Neuronal stem cell (in vitro differentiated cells): ENCODE data around the gene RNASE12.

Experiments
- DNase-seq: peaks from one replicate; pipeline ENCODE4 v3.0.0-alpha.2; 2013; ENCODE audit warnings: low spot score
- H2AFZ ChIP-seq: one replicate; pipeline ENCODE4 v1.6.1; 2013; ENCODE audit warnings: mild to moderate bottlenecking, low read length, inconsistent platforms
- H2AK5ac ChIP-seq: 2 replicates; pipeline ENCODE4 v1.6.1; 2013; ENCODE audit warnings: low read depth, mild to moderate bottlenecking, inconsistent platforms, low read length, moderate library complexity, mixed read lengths
- H2BK120ac ChIP-seq: 2 replicates; pipeline ENCODE4 v1.6.1; 2013; ENCODE audit warnings: low read depth, mild to moderate bottlenecking, inconsistent platforms, low read length, moderate library complexity, mixed read lengths
- H2BK12ac ChIP-seq: one replicate; pipeline ENCODE4 v1.6.1; 2013; ENCODE audit warnings: low read length, inconsistent platforms
- H2BK15ac ChIP-seq: 2 replicates; pipeline ENCODE4 v1.6.1; 2013; ENCODE audit warnings: mild to moderate bottlenecking, low read length, inconsistent platforms, mixed read lengths
- H2BK5ac ChIP-seq: one replicate; pipeline ENCODE4 v1.6.1; 2013; ENCODE audit warnings: inconsistent platforms, mild to moderate bottlenecking, low read length, moderate library complexity
- H3K14ac ChIP-seq: one replicate; pipeline ENCODE4 v1.6.1; 2013; ENCODE audit warnings: low read length, inconsistent platforms
- H3K18ac ChIP-seq: 2 replicates; pipeline ENCODE4 v1.6.1; 2013; ENCODE audit warnings: low read length, inconsistent platforms
- H3K23ac ChIP-seq: 2 replicates; pipeline ENCODE4 v1.6.1; 2013; ENCODE audit warnings: low read depth, mild to moderate bottlenecking, mixed read lengths, low read length, inconsistent platforms; ENCODE audit not compliant: poor library complexity
- H3K27ac ChIP-seq: replicated peaks from 3 replicates; pipeline ENCODE4 v1.5.1; 2013; ENCODE audit warnings: low read length, inconsistent platforms
- H3K27me3 ChIP-seq, 3 experiments: 2 replicates each; pipeline ENCODE4 v1.6.1; 2013; ENCODE audit warnings: low read length in 3 of 3, mild to moderate bottlenecking in 2 of 3, inconsistent platforms in 1 of 3, low read depth in 1 of 3, mixed read lengths in 1 of 3, moderate library complexity in 1 of 3; ENCODE audit not compliant: control insufficient read depth in 3 of 3, insufficient read depth in 3 of 3
- H3K36me3 ChIP-seq, 2 donors: replicated peaks in 1 of 2; 2 replicates each; pipeline ENCODE4 v1.6.1; 2013; ENCODE audit warnings: low read length in 2 of 2; ENCODE audit not compliant: control insufficient read depth in 2 of 2, insufficient read depth in 2 of 2
- H3K4ac ChIP-seq: 2 replicates; pipeline ENCODE4 v1.6.1; 2013; ENCODE audit warnings: inconsistent platforms, mild to moderate bottlenecking, low read length, moderate library complexity
- H3K4me1 ChIP-seq, 2 donors: 1 replicate in 1 of 2; 2 replicates in 1 of 2; pipeline ENCODE4 v1.6.1; 2013; ENCODE audit warnings: low read length in 2 of 2, low read depth in 1 of 2; ENCODE audit not compliant: control insufficient read depth in 2 of 2, insufficient read depth in 1 of 2
- H3K4me2 ChIP-seq: one replicate; pipeline ENCODE4 v1.6.1; 2013; ENCODE audit warnings: mild to moderate bottlenecking, low read length, inconsistent platforms; ENCODE audit not compliant: insufficient read depth, poor library complexity, severe bottlenecking
- H3K4me3 ChIP-seq, 2 donors: 2 replicates each; pipeline ENCODE4 v1.5.1; 2013; ENCODE audit warnings: low read length in 2 of 2, mild to moderate bottlenecking in 2 of 2, inconsistent platforms in 1 of 2, moderate library complexity in 1 of 2
- H3K79me1 ChIP-seq: one replicate; pipeline ENCODE4 v1.6.1; 2013; ENCODE audit warnings: low read depth, mild to moderate bottlenecking, inconsistent platforms, low read length, moderate library complexity
- H3K9ac ChIP-seq: one replicate; pipeline ENCODE4 v1.6.1; 2013; ENCODE audit warnings: mild to moderate bottlenecking, low read depth, low read length, inconsistent platforms; ENCODE audit not compliant: poor library complexity
- H3K9me3 ChIP-seq, 2 donors: replicated peaks in 1 of 2; 2 replicates each; pipeline versions ENCODE3 to v1.6.1; 2013; ENCODE audit warnings: low read length in 2 of 2, mild to moderate bottlenecking in 2 of 2, inconsistent platforms in 1 of 2, low read depth in 1 of 2, mixed read lengths in 1 of 2, moderate library complexity in 1 of 2; ENCODE audit not compliant: control insufficient read depth in 2 of 2, insufficient read depth in 1 of 2
- H4K8ac ChIP-seq: one replicate; pipeline ENCODE4 v1.6.1; 2013; ENCODE audit warnings: low read depth, mild to moderate bottlenecking, inconsistent platforms, low read length, moderate library complexity
- H4K91ac ChIP-seq: one replicate; pipeline ENCODE4 v1.6.1; 2013; ENCODE audit warnings: low read length, low read depth, mild to moderate bottlenecking, inconsistent platforms; ENCODE audit not compliant: poor library complexity
- WGBS, 2 donors: extraction: QIAGEN DNeasy Blood & Tissue Kit; methylation state at CpG; one replicate each; pipeline ENCODE4 v1.1.7; 2013; ENCODE audit warnings: missing lambda C conversion rate in 2 of 2, mixed read lengths in 1 of 2; ENCODE audit not compliant: insufficient read length in 2 of 2, insufficient replicate concordance in 1 of 2; ENCODE audit errors: extremely low coverage in 2 of 2; 5-methylcytosine and 5-hydroxymethylcytosine counted together

Gene RNASE12

DNA sequence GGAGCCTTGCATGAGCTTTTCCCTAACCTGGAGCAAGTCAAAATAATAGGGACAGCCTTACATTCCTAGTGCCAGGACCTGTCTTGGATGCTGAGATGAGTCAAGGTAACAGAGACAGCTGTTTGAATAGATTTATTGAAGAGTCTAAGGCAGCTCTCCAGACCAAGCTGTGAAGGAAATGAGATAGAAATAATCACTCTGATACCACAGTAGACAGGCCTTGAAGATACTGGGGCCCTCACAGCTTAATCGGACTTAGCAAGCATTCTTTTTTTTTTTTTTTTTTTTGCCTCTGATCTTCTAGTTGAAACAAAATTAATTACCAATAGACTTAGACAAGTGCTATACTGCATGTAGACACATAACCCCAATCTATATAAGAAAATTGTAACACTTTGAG, 27.2 kb downstream of the RNASE12 start:
- H3K18ac ChIP-seq, result no peak overlapping the region
- H2AFZ ChIP-seq, result no peak overlapping the region
- H3K4me3 ChIP-seq, result no peak overlapping the region

DNA sequence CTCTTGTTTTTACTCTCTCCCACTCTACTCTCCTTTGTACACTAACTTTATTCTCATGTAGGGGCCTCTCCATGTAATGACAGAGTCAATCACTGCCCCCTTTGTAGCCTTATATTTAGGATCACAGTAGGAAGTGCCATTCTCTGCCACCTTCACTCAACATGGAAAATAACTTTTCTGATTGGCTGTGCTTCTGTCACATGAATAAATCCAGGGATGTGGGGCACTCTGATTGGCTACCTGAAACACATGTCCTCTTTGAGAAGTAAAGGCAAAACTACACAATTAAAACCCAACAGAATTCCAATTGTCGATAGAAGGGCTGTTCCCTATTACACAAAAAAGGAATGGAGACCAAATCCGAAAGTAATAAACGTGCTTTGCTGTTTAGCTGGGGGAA, 30.2 kb downstream of the RNASE12 start, which contains the start of gene RNASE9:
TSS of gene RNASE9 (minus strand) at position 87 of the 400 bp plus-strand sequence.
- no CpG with 5 or more reads among the region's 3 CpGs for WGBS, 2 donors

More for the DNA sequence above, 27.2 kb downstream of the RNASE12 start:
- Histone ChIP-seq H3K9ac (no peak overlapping the region), H3K9me3 (peaks cover 0 to under 1% of the 10 kb centered on the region in 2 donors), H2BK15ac (no peak overlapping the region), H3K14ac (no peak overlapping the region), H3K4me2 (no peak overlapping the region), H4K91ac (no peak overlapping the region), H4K8ac (no peak overlapping the region), H3K23ac (no peak overlapping the region), H2BK120ac (no peak overlapping the region), H3K4me1 (no peaks in the 10 kb centered on the region), H3K36me3 (no peaks in the 10 kb centered on the region), H3K79me1 (no peaks in the 10 kb centered on the region), H3K27me3 (no peaks in the 10 kb centered on the region), H3K4ac (no peak overlapping the region), H2BK12ac (no peak overlapping the region), H3K27ac (no peak overlapping the region), H2AK5ac (no peak overlapping the region), H2BK5ac (no peak overlapping the region)
- WGBS, 2 donors, result no CpG with 5 or more reads among the region's 1 CpG
- no peak for DNase-seq

DNA sequence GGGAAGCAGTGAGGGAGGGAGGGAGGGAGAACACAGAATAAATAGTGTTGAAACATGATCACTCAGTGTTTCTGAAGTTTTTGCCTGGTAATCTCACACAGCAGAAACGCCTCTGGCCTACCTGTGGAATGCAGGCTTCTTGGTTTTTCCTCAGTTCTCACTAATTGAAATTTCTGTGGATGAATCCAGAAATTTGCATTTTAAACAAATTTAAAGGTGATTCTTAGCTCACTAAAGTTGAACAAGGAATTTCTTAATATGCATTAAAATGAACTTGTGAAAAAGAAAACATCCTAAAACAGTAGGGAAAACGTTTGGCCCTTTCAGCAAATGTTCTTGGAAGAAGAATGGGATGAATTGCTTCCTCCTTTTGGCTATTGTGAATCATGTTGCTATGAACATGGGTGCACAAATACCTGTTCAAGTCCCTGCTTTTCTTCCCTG, 31.7 kb downstream of the RNASE12 start:
- H3K18ac ChIP-seq, result no peak overlapping the region
- H2BK15ac ChIP-seq, result no peak overlapping the region
- no peak overlapping the region for H2BK12ac ChIP-seq
- H3K23ac ChIP-seq, result no peak overlapping the region
- H4K8ac ChIP-seq, result no peak overlapping the region
- H2AFZ ChIP-seq, result no peak overlapping the region
- no peak overlapping the region for H2AK5ac ChIP-seq
- H2BK5ac ChIP-seq, result no peak overlapping the region
- no peak overlapping the region for H4K91ac ChIP-seq
- H3K4me1 ChIP-seq, result no peaks in the 10 kb centered on the region
- H3K9me3 ChIP-seq, result no peaks in the 10 kb centered on the region
- no peak overlapping the region for H2BK120ac ChIP-seq
- H3K27me3 ChIP-seq, result peaks cover 0 to 2% (median 0%) of the 10 kb centered on the region in 3 experiments
- H3K4me3 ChIP-seq, result no peak overlapping the region
- H3K4me2 ChIP-seq, result no peak overlapping the region
- no peak overlapping the region for H3K4ac ChIP-seq
- DNase-seq, result no peak
- no peaks in the 10 kb centered on the region for H3K79me1 ChIP-seq
- no peak overlapping the region for H3K27ac ChIP-seq
- H3K36me3 ChIP-seq, result no peaks in the 10 kb centered on the region
- no CpG with 5 or more reads among the region's 2 CpGs for WGBS, 2 donors
- H3K14ac ChIP-seq, result no peak overlapping the region
- H3K9ac ChIP-seq, result no peak overlapping the region

More for the DNA sequence above, 30.2 kb downstream of the RNASE12 start, which contains the start of gene RNASE9:
- Histone ChIP-seq H3K4me1 (no peaks in the 10 kb centered on the region), H3K27me3 (peaks cover 0 to 2% (median 0%) of the 10 kb centered on the region in 3 experiments), H2BK12ac (no peak within 1 kb of the TSS), H3K4ac (no peak within 1 kb of the TSS), H3K9me3 (no peaks in the 10 kb centered on the region), H3K4me3 (no peak within 1 kb of the TSS), H3K18ac (no peak within 1 kb of the TSS), H3K14ac (no peak within 1 kb of the TSS), H4K8ac (no peak within 1 kb of the TSS), H3K79me1 (no peaks in the 10 kb centered on the region), H3K27ac (no peak within 1 kb of the TSS), H2BK15ac (no peak within 1 kb of the TSS), H3K36me3 (no peaks in the 10 kb centered on the region), H2BK120ac (no peak within 1 kb of the TSS), H3K4me2 (no peak within 1 kb of the TSS), H2AK5ac (no peak within 1 kb of the TSS), H2BK5ac (no peak within 1 kb of the TSS), H4K91ac (no peak within 1 kb of the TSS), H2AFZ (peak within 1 kb of the TSS; percentile 38), H3K9ac (no peak within 1 kb of the TSS), H3K23ac (no peak within 1 kb of the TSS)
- no peak for DNase-seq

DNA sequence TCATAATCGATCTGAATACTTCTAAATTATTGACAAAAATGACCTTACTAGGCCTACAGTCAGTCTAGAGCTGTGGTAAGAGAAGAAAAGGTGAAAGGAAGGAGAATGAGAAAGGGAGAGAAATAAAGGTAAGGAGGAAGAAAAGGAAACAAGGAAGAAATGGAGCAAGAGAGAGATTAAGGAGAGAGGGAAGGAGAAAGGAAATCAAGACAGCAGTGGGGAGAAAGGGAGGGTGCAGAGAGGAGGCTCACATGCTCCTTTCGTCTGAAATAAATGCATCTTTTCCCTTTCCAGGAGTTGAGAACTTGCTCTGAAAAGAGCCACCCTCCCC, 34.0 kb downstream of the RNASE12 start:
- no CpG with 5 or more reads among the region's 2 CpGs for WGBS, 2 donors

More for the DNA sequence above, 34.0 kb downstream of the RNASE12 start:
- Histone ChIP-seq H2BK12ac (no peak overlapping the region), H3K4me2 (no peak overlapping the region), H3K4me3 (no peak overlapping the region), H3K4me1 (no peaks in the 10 kb centered on the region), H3K14ac (no peak overlapping the region), H3K36me3 (no peaks in the 10 kb centered on the region), H4K91ac (no peak overlapping the region), H3K79me1 (no peaks in the 10 kb centered on the region), H2AK5ac (no peak overlapping the region), H2BK5ac (no peak overlapping the region), H2BK15ac (no peak overlapping the region), H3K4ac (no peak overlapping the region), H3K9ac (no peak overlapping the region), H3K23ac (no peak overlapping the region), H3K18ac (no peak overlapping the region), H3K27ac (no peak overlapping the region), H2BK120ac (no peak overlapping the region), H3K9me3 (no peaks in the 10 kb centered on the region), H3K27me3 (peaks cover 0 to 2% (median 0%) of the 10 kb centered on the region in 3 experiments), H4K8ac (no peak overlapping the region), H2AFZ (no peak overlapping the region)
- no peak for DNase-seq
